SH-SY5Y (cell line): ENCODE measurements around the gene ID3.
A peak's percentile ranks its signal among the peaks of the same experiment; 100 is the strongest.

Experiments used
- GATA2 ChIP-seq: IDR thresholded peaks from 2 replicates; pipeline ENCODE4 v1.6.1; 2011; ENCODE audit warnings: mild to moderate bottlenecking, low read depth, low read length
- GATA3 ChIP-seq: IDR thresholded peaks from 2 replicates; pipeline ENCODE4 v1.6.1; 2011; ENCODE audit warnings: low read depth, mild to moderate bottlenecking, low read length, moderate library complexity

GRCh38 chr1:23568608-23569383 is 9.5 kb upstream of the ID3 start:
- TF ChIP-seq GATA3 (no peak), GATA2 (peak; percentile 54)
